Subcutaneous adipose tissue (tissue), 4 donors: ENCODE data around the gene MRPS26. TPM values are rescaled to one million over a fixed set of nuclear protein-coding genes. Genes with fewer than 3 reads are reported as not detected.

Experiments used
- total RNA-seq, 4 donors: library from RNA; depleted of rRNA; stranded (reverse); fragments of >200 nt; gene quantifications; one replicate each; pipeline ENCODE4 v1.1.0, GENCODE V29; 2016
- TF ChIP-seq, protein P1 (sequence below): fragments of 450-650 bp; IDR thresholded peaks from one replicate; pipeline ENCODE4 v1.5.1; 2016; ENCODE audit warnings: low read depth, mild to moderate bottlenecking, control low read depth, antibody characterized with exemption, moderate library complexity

The MRPS26 gene
- total RNA-seq, 4 donors from 2014 or later: 20.5 to 47.5 (median 30.4) TPM

- TF ChIP-seq, protein P1, sequence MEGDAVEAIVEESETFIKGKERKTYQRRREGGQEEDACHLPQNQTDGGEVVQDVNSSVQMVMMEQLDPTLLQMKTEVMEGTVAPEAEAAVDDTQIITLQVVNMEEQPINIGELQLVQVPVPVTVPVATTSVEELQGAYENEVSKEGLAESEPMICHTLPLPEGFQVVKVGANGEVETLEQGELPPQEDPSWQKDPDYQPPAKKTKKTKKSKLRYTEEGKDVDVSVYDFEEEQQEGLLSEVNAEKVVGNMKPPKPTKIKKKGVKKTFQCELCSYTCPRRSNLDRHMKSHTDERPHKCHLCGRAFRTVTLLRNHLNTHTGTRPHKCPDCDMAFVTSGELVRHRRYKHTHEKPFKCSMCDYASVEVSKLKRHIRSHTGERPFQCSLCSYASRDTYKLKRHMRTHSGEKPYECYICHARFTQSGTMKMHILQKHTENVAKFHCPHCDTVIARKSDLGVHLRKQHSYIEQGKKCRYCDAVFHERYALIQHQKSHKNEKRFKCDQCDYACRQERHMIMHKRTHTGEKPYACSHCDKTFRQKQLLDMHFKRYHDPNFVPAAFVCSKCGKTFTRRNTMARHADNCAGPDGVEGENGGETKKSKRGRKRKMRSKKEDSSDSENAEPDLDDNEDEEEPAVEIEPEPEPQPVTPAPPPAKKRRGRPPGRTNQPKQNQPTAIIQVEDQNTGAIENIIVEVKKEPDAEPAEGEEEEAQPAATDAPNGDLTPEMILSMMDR: no peak
Observed at GRCh38 chr20:3014179-3014578, 31.7 kb upstream of the MRPS26 start.

- TF ChIP-seq, protein P1: no peak
Observed at GRCh38 chr20:3014662-3015061, 31.2 kb upstream of the MRPS26 start.

DNA sequence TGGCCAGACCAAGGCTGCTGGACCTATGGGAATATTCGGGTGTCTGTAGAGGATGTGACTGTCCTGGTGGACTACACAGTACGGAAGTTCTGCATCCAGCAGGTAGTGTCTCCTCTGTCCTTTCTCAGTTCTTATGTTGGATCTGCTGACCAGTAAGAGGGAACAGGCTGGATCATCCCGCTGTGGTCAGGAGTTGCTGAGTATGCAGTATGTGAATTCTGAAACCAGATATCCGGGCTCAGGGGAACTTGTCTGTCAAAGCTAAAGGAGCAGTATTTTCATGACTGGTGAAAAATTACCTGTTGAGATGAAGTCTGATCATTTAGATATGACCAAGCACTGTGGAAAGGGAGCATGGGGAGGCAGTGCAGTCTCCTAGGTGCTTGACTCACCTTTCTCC, 24.5 kb upstream of the MRPS26 start:
- TF ChIP-seq, protein P1: no peak

- TF ChIP-seq, protein P1: no peak
Observed at GRCh38 chr20:3021777-3022176, 24.1 kb upstream of the MRPS26 start.

- TF ChIP-seq, protein P1: no peak
Observed at GRCh38 chr20:3027987-3028386, 17.9 kb upstream of the MRPS26 start.

DNA sequence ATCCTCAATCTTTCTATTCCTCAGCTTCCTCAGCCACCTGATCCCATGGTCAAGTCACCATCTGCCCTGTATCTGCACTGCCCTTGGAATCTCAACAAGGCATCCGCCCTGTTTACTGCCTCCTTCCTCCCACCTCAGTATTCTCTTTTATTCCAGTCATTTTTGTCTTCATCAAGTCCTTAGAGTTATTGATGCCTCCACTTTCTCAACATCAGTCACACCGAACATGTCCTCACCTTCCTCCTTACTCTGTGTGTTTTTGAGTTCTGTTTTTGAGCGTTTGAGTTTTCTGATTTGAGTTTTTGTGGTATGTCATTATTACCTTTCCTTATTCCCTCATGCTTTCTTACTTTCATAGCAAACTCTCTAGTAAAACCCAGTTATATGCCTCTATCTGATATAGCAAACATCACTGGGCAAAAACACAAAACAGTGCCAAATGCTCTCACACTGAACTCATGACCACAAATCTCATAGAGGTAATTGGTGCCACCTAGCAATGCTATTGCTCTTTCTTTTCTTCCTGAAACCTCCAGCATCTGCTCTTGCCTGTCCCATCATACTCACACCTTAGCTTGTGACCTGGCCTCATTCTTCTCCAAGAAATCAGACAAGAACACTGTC, 14.2 kb upstream of the MRPS26 start:
- TF ChIP-seq, protein P1: no peak

- TF ChIP-seq, protein P1: no peak
Observed at GRCh38 chr20:3032624-3033023, 13.2 kb upstream of the MRPS26 start.
